Osteocyte (in vitro differentiated cells): ENCODE measurements around the gene POC1A. TPM values are rescaled to one million over a fixed set of nuclear protein-coding genes. Genes with fewer than 3 reads are reported as not detected.
A peak's percentile ranks its signal among the peaks of the same experiment; 100 is the strongest.

ENCODE experiments used
- DNase-seq: peaks from one replicate; pipeline ENCODE4 v3.0.0; 2021; ENCODE audit warnings: mixed read lengths; ENCODE audit not compliant: unreplicated experiment; ENCODE audit errors: extremely low spot score
- H3K27ac Mint-ChIP-seq: one replicate; pipeline ENCODE4 v1.8.0; 2021; ENCODE audit warnings: mild to moderate bottlenecking, mixed read lengths; ENCODE audit not compliant: unreplicated experiment
- H3K27me3 Mint-ChIP-seq: one replicate; pipeline ENCODE4 v1.8.0; 2021; ENCODE audit warnings: mixed read lengths; ENCODE audit not compliant: unreplicated experiment
- H3K36me3 Mint-ChIP-seq: one replicate; pipeline ENCODE4 v1.8.0; 2021; ENCODE audit warnings: mixed read lengths; ENCODE audit not compliant: unreplicated experiment
- H3K4me1 Mint-ChIP-seq: one replicate; pipeline ENCODE4 v1.8.0; 2021; ENCODE audit warnings: mixed read lengths; ENCODE audit not compliant: unreplicated experiment
- H3K4me3 Mint-ChIP-seq: one replicate; pipeline ENCODE4 v1.8.0; 2021; ENCODE audit warnings: mild to moderate bottlenecking, moderate library complexity, mixed read lengths; ENCODE audit not compliant: unreplicated experiment
- H3K9me3 Mint-ChIP-seq: one replicate; pipeline ENCODE4 v1.8.0; 2021; ENCODE audit warnings: mixed read lengths; ENCODE audit not compliant: unreplicated experiment
- CTCF ChIP-seq: fragments of 200-600 bp; sonication (generic); IDR thresholded peaks from 2 replicates; pipeline ENCODE4 v1.5.0; 2021; ENCODE audit warnings: antibody characterized with exemption, mild to moderate bottlenecking, moderate library complexity
- total RNA-seq: library from RNA; stranded (reverse); gene quantifications from 2 replicates; pipeline ENCODE4 v1.2.1, GENCODE V29; 2021

POC1A gene
- total RNA-seq, 1 donor from 2014 or later = 5.1 TPM

- Mint-ChIP-seq H3K27ac (no peak overlapping the region), H3K36me3 (no peaks in the 10 kb centered on the region), H3K4me1 (peaks cover 28% of the 10 kb centered on the region), H3K9me3 (no peaks in the 10 kb centered on the region), H3K4me3 (no peak overlapping the region), H3K27me3 (no peaks in the 10 kb centered on the region)
- no peak for TF ChIP-seq CTCF
- DNase-seq = no peak
Measured at GRCh38 chr3:52061121-52061910, 92.9 kb downstream of the POC1A start.

- no peak overlapping the region for H3K27ac Mint-ChIP-seq
- H3K36me3 Mint-ChIP-seq = no peaks in the 10 kb centered on the region
- H3K27me3 Mint-ChIP-seq = no peaks in the 10 kb centered on the region
- H3K4me1 Mint-ChIP-seq = peaks cover 30% of the 10 kb centered on the region
- no peaks in the 10 kb centered on the region for H3K9me3 Mint-ChIP-seq
- TF ChIP-seq CTCF = no peak
- no peak overlapping the region for H3K4me3 Mint-ChIP-seq
- DNase-seq = no peak
Measured at GRCh38 chr3:52059781-52060180, 94.4 kb downstream of the POC1A start.

GRCh38 chr3:52057812-52058495 lies 96.3 kb downstream of the POC1A start:
- H3K9me3 Mint-ChIP-seq = no peaks in the 10 kb centered on the region
- H3K27ac Mint-ChIP-seq = no peak overlapping the region
- no peak for TF ChIP-seq CTCF
- H3K4me1 Mint-ChIP-seq = peaks cover 35% of the 10 kb centered on the region
- H3K27me3 Mint-ChIP-seq = no peaks in the 10 kb centered on the region
- peaks cover 8% of the 10 kb centered on the region for H3K36me3 Mint-ChIP-seq
- H3K4me3 Mint-ChIP-seq = peak overlapping the region; percentile 80
- no peak for DNase-seq

- Mint-ChIP-seq H3K4me1 (peaks cover 34% of the 10 kb centered on the region), H3K9me3 (no peaks in the 10 kb centered on the region), H3K27me3 (no peaks in the 10 kb centered on the region), H3K4me3 (peak overlapping the region; percentile 80), H3K27ac (peak overlapping the region; percentile 96), H3K36me3 (peaks cover 8% of the 10 kb centered on the region)
- peak; percentile 99 for DNase-seq
- TF ChIP-seq CTCF = no peak
Measured at GRCh38 chr3:52056968-52057811, 97.0 kb downstream of the POC1A start.
